Measurements from ENCODE around the gene PDE4B.

DNA sequence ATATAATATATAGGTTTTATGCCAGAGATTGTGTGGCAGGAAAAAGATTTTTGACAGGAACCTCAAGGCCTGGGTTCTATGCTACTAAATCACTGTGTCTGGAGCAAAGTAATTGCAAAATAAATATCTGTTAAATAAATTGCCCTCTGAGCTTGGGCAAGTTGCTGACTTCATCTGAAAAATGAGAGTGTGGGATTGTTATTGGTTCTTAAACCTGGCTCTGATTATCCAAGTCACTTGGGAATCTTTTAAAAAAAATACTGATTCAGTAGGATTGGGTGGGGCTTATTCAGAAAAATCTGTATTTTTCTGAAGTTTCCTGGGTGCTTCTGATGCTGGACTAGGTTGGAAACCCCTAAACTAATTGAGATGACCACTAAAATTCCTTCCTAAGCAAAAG is 567.1 kb downstream of the PDE4B start:
- TF ChIP-seq POLR2A (IDR thresholded peaks at IDR 0.05) = no peak
- TF ChIP-seq, protein P1, sequence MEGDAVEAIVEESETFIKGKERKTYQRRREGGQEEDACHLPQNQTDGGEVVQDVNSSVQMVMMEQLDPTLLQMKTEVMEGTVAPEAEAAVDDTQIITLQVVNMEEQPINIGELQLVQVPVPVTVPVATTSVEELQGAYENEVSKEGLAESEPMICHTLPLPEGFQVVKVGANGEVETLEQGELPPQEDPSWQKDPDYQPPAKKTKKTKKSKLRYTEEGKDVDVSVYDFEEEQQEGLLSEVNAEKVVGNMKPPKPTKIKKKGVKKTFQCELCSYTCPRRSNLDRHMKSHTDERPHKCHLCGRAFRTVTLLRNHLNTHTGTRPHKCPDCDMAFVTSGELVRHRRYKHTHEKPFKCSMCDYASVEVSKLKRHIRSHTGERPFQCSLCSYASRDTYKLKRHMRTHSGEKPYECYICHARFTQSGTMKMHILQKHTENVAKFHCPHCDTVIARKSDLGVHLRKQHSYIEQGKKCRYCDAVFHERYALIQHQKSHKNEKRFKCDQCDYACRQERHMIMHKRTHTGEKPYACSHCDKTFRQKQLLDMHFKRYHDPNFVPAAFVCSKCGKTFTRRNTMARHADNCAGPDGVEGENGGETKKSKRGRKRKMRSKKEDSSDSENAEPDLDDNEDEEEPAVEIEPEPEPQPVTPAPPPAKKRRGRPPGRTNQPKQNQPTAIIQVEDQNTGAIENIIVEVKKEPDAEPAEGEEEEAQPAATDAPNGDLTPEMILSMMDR (IDR thresholded peaks at IDR 0.05) = no peak
